DMS153 treated with DMSO at 0.1 percent for 48 hours (cell line): ENCODE data around the gene UBL7.

Source experiments
- DNase-seq: peaks from one replicate; lab custom pipeline; 2025; ENCODE audit not compliant: unreplicated experiment; lab: John Stamatoyannopoulos, UW

Gene UBL7

DNA sequence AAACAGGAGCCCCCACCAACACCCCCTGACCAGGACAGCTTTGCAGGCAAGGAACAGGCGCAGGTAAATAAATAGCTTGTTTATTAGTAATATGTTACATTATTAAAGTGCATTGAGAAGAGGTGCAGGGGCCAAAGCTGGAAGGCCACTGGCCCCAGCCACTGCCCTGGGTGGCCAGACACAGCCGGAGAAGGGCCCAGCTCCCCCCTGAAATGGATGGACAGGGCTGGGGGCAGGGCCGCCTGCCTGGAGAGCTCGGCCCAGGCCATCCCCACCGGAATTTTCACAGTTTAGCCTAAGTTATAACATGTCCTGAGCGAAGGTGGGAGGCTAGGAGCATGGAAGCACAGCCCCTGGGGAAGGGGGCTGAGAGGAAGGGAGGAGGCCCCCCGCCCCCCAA lies 51.7 kb downstream of the UBL7 start:
- DNase-seq, result no peak

DNA sequence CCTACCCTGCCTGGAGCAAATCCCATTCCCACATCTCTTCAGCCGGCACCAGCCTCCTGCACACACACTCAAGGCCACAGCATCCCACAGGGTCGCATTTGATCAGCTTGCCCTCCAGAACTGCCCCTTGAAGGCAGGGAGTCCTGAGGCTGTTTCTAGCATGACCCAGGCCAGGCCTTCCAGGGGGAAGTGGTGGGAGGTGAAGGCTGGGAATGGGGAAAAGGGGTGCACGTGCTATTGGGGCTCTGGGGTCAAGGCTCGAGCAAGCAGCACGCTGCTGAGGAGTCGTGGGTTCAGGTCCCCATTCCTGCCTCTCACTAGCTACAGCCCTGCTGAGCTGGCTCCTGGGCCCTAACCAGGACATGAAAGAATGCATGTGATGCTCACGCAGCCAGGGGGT lies 52.1 kb downstream of the UBL7 start:
- DNase-seq, result no peak

DNA sequence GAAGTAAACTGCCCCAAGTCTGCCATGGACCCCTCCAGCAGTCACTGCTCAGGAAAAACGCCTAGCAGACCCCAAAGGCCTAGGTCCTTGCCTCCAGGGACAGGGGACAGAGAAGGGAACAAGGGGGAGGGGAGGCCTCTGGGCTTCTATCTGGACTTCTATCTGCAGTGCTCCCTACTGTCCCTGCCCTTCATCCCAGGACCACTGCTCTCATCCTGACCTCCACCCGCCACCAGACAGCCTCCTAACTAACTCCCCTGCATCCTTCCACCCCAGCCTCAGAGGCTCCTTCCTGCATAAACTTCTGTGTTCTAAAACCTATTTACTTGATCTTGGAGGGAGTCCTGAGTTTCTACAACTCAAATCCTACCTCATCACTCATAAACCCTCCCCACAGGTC lies 52.6 kb downstream of the UBL7 start:
- DNase-seq, result no peak

DNA sequence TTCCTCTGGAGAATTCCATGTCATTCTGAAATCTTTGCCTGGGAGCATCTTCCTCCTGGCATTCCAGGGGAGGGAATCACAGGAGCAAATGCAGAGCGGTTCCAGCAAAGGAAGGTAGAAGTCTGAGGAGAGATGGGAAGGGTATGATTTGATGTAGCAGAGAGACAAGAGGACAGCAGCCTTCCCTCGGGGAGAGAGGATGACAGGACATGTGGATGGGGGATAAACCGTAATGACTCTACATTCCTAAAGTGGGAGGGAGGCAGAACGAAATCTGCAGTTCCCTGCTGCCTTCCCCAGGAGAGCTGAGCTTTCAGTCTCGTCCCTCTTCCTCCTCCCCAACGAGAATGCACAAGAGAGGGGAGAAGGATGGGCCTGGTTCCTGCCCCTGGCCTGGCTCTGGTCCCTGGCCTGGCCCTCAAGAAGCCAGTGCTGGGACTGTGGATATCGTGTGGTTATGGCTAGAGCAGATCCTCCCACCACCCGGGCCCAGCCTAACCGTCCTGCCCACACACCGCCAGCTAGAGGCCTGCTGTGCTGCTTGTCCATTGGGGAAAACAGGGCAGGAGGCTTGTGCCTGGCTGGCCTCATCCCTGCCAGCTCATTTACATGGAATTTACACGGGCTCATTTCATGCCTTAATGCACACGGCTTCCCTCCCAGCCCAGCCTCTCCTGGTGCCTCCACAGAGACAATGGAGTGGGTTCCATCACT lies 53.8 kb downstream of the UBL7 start:
- DNase-seq, result no peak

DNA sequence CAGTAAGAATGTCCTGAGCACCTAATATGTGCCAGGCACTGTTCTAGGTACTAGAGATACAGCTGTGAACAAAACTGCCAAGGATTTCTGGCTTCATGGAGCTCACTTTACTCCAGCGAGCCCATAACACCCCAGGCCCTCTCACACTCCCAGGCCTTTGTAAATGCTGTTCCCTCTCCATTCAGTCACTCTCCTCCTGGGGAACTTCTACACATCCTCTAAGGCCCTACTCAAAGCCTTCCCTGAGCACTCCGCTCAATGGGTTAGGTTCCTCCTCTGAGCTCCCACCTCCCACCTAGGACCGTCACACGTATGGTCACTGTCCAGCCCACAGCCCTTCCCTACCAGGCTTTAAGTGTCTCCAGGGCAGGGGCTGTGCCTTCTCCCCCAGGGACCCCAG lies 54.4 kb downstream of the UBL7 start:
- no peak for DNase-seq

DNA sequence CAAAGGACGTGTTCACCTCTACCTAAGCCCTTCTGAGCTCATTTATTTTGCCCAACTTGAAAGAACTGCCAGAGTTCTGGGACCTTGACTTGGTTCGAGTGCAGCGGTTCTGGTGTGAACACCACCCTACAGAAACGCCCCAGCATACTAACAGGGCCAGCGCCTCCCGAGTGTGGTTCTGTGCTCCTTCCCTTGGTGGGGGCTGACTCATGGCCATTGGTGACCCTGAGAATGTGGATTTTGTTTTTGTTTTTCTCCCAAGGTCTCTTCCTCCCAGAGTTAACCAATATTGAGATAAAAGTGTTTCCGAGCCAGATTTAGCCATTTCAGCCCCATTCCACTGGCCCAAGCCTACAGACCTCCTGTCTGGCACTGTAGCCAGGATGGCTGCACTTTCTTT lies 55.1 kb downstream of the UBL7 start:
- DNase-seq, result no peak

DNA sequence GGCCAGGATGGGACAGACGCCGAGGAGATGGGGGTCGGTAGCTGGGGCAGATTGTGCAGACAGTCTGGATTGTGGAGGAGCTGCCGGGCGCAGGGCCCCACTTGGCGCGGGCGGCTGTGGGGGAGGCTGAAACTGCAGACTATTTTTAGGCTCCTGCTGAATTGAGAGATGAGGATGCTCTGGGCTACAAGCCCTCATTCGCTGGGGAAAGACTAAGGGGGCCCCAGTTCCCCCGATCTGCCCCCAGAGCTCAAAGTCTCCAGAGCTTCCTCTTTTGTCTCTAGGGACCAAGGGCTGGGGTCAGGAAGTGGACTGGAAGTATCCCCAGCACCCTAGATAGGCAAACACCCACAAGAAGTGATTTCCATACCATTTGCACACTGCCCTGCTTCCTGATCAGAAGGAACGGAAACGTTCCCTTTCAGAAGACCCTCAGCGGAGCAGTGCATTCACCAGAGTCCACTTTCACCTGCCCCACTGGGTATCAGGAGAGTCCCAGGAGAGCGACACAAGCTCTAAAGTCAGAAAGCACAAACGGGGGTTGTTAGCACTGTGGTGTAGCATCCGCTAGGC lies 56.9 kb downstream of the UBL7 start:
- DNase-seq, result no peak

DNA sequence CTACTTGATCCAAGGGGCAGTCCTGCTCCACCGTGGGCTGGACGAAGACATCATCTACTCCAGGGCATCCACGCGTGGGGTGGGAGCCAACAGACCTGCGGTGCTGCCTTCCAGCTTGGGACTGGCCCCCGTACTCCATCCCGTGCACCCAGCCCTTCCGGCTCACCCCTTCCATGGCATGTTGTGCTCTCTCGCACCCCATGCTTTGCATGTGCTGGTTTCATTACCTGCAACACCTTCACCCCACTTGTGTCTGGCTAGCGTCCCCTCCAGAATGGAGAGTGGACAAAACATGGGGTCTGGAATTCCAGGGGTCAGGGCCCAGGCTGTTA lies 57.4 kb downstream of the UBL7 start:
- no peak for DNase-seq

DNA sequence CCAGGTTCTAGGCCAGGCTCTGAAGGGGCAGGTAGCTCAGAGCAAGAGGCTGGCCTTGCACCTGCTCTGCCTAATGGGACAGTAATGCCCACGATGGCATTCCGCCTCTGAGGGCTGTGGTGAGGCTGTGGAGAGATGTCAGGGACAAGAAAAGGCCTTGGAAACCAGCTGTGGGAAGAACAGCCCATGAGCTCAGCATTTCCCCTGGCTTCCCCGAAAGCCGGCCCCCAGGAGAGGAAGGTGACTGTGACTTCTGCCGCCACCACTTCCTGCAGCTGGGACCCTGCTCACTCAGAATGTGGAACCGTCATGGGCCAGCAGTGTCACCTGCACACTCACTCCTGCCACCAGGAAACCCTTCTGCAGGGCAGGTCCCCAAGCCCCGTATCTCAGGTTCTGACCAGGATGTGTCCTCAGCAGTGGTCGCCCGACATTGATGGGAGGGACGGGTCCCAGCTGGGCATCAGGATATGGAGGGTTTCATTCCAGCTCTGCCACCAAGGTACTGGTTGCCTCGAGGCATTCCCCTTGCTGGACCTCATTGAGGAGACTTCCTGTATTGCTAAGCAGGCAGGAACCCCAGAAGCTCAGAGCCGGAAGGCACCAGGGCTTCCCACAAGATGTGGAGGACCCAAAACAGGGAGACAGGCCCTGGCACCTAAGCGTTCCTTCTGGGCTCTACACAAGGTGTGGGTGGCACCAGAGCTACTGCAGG lies 57.9 kb downstream of the UBL7 start:
- DNase-seq, result no peak

DNA sequence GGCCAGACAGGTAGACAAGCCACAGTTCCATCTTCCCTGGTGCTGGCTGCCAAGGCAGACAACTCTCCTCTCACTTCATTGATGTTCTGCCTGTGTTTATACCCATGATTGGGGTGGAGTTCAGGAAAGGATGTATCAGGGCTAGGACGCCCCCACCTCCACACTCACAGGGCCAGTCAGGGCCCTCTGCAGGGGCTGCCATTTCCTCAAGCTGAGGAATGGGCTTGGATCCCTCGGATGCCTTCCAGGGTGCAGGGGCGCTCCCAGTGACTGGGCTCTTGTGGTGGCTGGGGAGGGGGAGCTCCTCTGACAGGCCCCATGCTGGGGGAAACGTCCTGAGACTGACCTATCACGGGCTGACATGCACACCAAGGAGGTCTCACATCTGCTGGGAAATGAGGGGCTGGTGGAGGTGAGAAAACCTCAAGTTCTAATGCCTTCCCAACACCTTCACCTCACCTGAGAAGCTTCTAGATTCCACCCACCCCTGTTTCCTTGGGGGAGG lies 58.6 kb downstream of the UBL7 start:
- DNase-seq, result no peak

DNA sequence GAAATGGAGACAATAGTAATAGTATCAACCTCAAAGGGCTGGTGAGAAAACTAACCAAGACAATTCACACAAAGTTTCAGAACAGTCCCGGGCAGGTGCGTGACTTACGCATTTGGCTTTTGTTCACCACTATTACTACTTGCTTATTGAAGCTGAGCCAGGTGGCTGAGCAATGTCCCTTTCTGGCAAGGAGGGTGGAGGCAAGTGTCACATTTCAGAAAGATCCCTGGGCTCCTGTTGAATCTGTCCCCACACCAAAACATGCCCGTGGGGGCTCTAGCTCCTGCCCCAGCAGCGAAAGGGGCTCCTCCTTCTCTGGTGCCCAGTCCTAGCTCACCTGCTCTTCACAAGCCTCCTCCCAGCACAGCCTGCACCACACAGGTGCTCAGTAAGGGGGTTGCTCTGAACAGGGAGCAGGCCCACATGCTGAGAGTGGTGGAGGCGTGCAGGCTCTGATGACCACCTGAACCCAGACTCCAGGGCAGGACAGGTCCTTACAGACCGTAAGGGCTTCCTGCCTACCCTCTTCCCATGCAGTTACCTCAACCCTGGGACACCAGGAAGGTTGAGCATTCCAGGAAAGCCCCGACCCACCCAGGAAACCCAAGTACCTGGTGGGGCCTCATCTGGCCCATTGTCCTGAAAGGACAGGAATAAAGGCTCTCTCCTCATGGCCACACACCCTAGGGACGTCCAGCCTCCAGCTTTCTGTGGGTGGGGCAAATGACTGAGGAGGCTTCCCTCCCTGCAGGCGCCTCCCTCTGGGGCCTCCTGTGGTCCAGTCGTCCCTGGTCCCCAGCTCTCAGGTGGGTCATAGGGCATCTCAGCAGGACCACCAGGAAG lies 59.8 kb downstream of the UBL7 start:
- no peak for DNase-seq

DNA sequence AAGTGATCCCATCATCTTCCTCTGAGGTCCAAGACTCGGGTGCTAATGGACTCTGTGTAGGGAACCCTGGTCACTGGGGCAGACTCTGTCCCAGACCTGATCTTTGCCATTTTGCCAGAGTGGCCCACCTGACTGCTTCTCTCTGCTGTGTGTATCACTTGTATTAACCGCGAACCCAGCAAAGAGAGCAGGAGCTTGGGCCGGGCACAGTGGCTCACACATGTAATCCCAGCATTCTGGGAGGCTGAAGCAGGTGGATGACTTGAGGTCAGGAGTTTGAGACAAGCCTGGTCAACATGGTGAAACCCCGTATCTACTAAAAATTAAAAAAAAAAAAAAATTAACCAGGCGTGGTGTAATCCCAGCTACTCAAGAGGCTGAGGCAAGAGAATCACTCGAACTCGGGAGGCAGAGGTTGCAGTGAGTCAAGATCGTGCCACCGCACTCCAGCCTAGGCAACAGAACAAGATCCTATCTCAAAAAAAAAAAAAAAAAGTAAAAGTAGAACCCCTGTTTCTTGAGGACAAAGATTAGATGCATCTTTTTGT lies 60.6 kb downstream of the UBL7 start:
- DNase-seq, result no peak

DNA sequence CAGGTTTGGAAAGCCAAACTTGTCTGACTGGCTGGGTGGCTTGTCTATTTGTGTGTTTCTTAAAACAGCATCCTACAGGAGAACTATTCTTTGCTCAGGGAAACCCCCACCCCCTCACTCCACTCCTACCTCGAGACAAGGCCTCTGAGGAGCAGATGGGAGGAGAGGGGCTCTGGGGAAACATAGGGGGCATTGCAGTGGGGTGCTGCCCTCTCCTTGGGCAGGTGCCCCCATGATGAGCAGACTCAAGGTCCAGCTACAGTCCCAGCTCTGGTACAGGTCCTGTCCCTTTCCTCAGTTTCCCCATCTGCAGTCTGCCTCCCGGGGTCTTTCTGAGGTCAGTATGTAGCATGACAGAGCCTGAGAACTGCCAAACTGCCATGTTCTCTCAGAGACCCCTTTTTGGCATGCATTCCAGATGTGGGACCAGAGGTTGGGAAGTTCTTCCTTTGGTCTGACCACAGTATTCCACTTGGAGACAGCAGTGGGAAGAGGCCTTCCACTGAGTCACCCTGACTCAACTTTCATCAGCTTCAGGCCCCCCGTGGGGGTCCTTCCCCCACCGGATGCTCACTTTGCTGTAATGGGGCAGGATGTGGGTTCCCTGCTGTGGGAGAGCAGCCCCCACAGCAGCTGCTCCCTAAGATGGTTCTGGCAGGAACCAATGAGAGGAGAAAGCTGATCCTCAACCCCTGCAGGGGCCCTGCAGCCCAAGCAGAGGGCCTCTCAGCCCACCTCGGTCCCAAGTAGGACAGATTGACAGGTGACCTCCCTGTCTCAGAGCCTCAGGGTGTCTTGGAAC lies 61.2 kb downstream of the UBL7 start:
- no peak for DNase-seq

DNA sequence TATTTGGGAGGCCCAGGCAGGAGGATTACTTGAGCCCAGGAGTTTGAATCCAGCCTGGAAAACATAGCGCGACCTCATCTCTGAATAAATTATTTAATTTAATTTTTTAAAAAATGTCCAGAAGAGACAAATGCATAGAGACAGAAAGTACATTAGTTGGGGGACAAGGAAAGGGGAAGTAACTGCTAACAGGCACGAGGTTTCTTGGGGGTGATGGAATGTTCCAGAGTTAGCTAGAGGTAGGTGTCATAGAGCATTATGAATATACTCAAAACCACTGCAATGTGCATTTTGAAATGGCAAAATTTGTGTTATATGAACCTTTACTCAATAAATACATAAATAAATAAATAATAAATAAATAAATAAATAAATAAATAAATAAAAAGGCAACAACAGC lies 61.9 kb downstream of the UBL7 start:
- no peak for DNase-seq

DNA sequence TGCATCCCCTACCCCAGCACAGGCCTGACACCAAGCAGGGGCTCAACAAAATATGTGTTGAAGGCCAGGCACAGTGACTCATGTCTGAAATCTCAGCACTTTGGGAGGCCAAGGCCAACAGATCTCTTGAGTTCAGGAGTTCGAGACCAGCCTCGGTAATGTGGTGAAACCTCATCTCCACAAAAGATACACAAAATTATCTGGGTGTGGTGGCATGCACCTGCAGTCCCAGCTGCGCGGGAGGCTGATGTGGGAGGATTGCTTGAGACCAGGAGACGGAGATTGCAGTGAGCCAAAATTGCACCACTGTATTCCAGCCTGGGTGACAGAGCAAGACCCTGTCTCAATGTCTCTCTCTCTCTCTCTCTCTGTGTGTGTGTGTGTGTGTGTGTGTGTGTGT lies 62.8 kb downstream of the UBL7 start:
- no peak for DNase-seq

DNA sequence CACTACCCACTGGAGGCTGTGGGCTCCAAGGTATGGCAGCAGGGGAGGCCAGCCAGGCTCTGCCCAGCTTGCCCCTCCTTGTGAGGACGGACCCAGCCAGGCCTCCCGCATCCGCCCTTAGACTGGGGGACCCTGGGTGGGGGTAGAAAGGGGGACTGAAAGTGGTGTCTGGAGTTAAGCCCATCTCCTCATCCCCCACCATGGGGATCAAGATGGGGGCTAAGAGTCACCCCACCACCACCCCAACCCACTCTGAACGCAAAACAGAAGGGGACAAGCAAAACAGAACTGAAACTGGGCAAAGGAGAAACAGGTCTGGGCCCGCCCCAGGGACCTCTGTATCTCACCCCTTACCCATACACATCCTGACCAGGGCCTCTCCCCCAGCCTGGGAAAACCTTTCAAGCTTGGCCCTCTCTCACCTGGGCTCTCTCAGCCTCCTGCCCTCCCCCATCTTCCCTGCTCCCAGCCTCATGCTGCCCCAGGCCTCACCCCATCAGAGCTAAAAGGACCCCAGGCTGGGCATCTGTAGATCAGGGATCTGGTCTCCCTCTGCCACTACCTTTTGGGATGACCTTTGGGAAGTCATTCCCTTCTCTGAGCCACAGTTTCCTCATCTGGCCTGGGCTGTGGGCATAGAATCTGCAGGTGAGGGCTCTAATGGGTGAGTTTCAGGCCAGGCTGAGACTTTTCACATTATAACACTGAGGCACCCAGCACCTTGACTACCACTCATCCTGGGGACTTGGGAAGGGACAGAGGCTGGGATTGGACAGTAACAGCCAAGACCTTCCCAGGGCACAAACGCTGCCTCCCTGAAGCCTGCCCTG lies 63.5 kb downstream of the UBL7 start:
- no peak for DNase-seq

DNA sequence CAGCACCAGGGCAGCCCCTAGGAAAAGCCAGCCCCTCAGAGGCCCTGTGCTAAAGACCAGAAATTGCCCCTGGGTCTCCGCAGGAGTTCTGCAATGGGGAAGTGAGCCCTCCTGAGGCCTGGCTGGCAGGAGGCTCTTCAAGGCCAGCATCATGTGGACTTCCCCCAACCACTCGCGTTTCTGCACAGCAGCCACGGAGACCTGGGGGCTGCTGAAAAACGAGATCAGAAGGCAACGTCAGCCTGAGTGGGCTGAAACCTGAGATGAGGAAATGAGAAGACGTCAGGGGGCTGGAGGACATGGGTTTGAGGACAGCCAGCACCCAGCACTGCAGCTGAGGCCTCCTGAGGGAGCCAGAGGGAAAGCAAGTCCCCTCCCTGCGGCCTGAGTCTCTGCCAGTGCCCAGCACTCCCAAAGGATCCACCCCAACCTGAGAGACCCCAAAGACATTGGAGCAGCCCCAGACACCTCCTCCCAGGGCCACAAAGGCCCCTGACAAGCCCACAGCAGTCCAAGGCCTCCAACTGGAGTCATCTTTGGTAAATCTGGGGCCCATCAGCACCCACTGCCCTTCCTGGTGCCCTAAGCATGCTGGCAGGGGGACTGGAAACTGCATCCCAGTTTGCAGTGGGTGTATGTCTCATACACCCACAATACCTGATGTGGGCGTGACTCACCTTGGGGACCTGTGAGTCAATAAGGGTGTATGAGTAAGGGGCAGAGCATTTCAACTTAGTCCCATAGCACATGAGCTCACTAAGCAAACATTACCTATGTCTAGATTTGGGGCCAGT lies 64.3 kb downstream of the UBL7 start:
- DNase-seq, result no peak

DNA sequence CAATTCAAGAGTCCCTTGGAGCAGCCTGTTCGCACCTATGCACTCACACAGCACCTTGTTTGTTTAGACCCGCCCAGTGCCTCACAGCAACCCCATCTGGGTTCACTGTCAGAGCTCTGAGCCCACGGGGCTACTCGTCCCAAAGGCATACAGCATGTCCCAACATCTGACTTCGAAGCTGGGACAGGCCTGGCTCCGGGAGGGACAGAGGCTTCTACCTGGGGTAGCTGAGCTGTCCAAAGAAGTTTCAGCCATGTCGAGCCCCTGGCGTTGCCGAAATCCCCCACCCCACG lies 64.9 kb downstream of the UBL7 start:
- DNase-seq, result no peak
